GM23248 (cell line): ENCODE results near the gene ACOD1. TPM values are rescaled to one million over a fixed set of nuclear protein-coding genes. Genes with fewer than 3 reads are reported as not detected.
A peak's percentile ranks its signal among the peaks of the same experiment; 100 is the strongest.

Source experiments
- DNase-seq: peaks from one replicate; pipeline ENCODE4 v3.0.0-alpha.2; 2015
- H2AFZ ChIP-seq: fragments of 200-600 bp; sonication (generic); 2 replicates; pipeline ENCODE4 v1.6.1; 2016; ENCODE audit warnings: antibody characterized with exemption
- H3F3A ChIP-seq: fragments of 200-600 bp; sonication (generic); 2 replicates; pipeline ENCODE4 v1.6.1; 2016; ENCODE audit warnings: mild to moderate bottlenecking, antibody characterized with exemption, mixed run types; ENCODE audit not compliant: insufficient read depth
- H3K27ac ChIP-seq: fragments of 200-600 bp; sonication (generic); 2 replicates; pipeline ENCODE4 v1.5.1; 2016; ENCODE audit warnings: mild to moderate bottlenecking
- H3K27me3 ChIP-seq: fragments of 200-600 bp; sonication (generic); replicated peaks from 2 replicates; pipeline ENCODE4 v1.6.1; 2016; ENCODE audit warnings: mild to moderate bottlenecking; ENCODE audit not compliant: insufficient read depth
- H3K36me3 ChIP-seq: fragments of 200-600 bp; sonication (generic); 2 replicates; pipeline ENCODE4 v1.6.1; 2016; ENCODE audit warnings: low read depth, mild to moderate bottlenecking
- H3K4me1 ChIP-seq: fragments of 200-600 bp; sonication (generic); 2 replicates; pipeline ENCODE4 v1.6.1; 2016; ENCODE audit warnings: mild to moderate bottlenecking; ENCODE audit not compliant: insufficient read depth
- H3K4me2 ChIP-seq: fragments of 200-600 bp; sonication (generic); one replicate; pipeline ENCODE4 v1.6.1; 2016; ENCODE audit warnings: mild to moderate bottlenecking; ENCODE audit not compliant: unreplicated experiment
- H3K4me3 ChIP-seq: fragments of 200-600 bp; sonication (generic); 2 replicates; pipeline ENCODE4 v1.5.1; 2016; ENCODE audit warnings: mild to moderate bottlenecking
- H3K79me2 ChIP-seq: fragments of 200-600 bp; sonication (generic); 2 replicates; pipeline ENCODE4 v1.6.1; 2016; ENCODE audit warnings: mild to moderate bottlenecking; ENCODE audit not compliant: insufficient read depth
- H3K9ac ChIP-seq: fragments of 200-600 bp; sonication (generic); 2 replicates; pipeline ENCODE4 v1.6.1; 2016; ENCODE audit warnings: mild to moderate bottlenecking
- H3K9me2 ChIP-seq: fragments of 200-600 bp; sonication (generic); 2 replicates; pipeline ENCODE4 v1.6.1; 2016; ENCODE audit warnings: mixed run types, mild to moderate bottlenecking, moderate library complexity; ENCODE audit not compliant: insufficient read depth
- H3K9me3 ChIP-seq: fragments of 200-600 bp; sonication (generic); one replicate; pipeline ENCODE4 v1.6.1; 2017; ENCODE audit warnings: low read depth
- H4K20me1 ChIP-seq: fragments of 200-600 bp; sonication (generic); 2 replicates; pipeline ENCODE4 v1.6.0; 2016; ENCODE audit not compliant: insufficient read depth
- EZH2 ChIP-seq: fragments of 200-600 bp; sonication (generic); IDR thresholded peaks from 2 replicates; pipeline ENCODE4 v1.6.1; 2018; ENCODE audit warnings: antibody characterized with exemption, mild to moderate bottlenecking; ENCODE audit not compliant: insufficient read depth, poor library complexity, severe bottlenecking
- EZH2phosphoT487 ChIP-seq: fragments of 200-600 bp; sonication (generic); IDR thresholded peaks from 2 replicates; pipeline ENCODE4 v1.6.1; 2018; ENCODE audit warnings: antibody characterized with exemption, moderate library complexity, mild to moderate bottlenecking, low read depth; ENCODE audit not compliant: insufficient read depth
- WGBS, 2 experiments: methylation state at CpG; one replicate each; pipeline ENCODE4 v1.1.6; 2015 to 2017; ENCODE audit warnings: low lambda C conversion rate in 2 of 2, low coverage in 1 of 2; ENCODE audit errors: missing lambda C conversion rate in 2 of 2; 5-methylcytosine and 5-hydroxymethylcytosine counted together
- in situ Hi-C: fragments of 300-500 bp; cut with MboI; formaldehyde crosslinking; loops from 2 replicates; pipeline ENCODE4 v1.15.0; 2020
- polyA plus RNA-seq: library from polyadenylated mRNA; unstranded; fragments of >200 nt; fragmentation: Nextera tagmentation; extraction: Ambion mirVana; gene quantifications from 2 replicates; pipeline ENCODE4 v1.2.1, GENCODE V29; 2016
- total RNA-seq: library from RNA; depleted of rRNA; stranded (reverse); fragments of >200 nt; shearing (Covaris generic); gene quantifications from 2 replicates; pipeline ENCODE4 v1.2.3, GENCODE V29; 2014

ACOD1 gene
- total and polyA plus RNA-seq, 2 experiments from 2014 or later = not detected

DNA sequence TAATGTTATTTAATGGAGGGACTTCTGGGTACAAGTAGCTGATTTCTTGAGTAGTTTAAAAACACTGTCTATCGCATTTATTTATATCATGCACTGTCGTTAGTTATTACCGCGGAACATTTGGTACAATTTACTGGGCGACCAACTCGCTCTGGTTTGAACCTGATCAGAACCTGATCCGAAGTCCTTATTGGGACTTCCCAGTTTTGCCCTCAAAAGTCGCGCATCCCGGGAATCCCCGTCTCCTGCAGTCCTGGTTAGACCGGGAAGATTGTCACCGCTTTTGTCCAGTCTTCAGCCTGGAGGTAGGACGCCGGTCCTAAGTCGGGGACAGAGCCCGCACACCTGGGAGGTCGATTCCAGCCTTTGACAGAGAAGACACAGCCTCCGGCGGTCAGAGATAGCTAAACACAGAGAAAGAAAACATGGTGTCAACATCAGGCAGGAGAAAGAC is 44.3 kb downstream of the ACOD1 start:
- Histone ChIP-seq H3K27ac (peak overlapping the region; percentile 90), H3K27me3 (no peaks in the 10 kb centered on the region), H3K9me3 (no peaks in the 10 kb centered on the region), H3K4me3 (peak overlapping the region; percentile 87), H3K36me3 (peaks cover 5% of the 10 kb centered on the region; the same call in 1 of the 2 replicates), H2AFZ (peak overlapping the region; percentile 96), H3K4me2 (peak overlapping the region; percentile 94), H3K79me2 (peaks cover 53% of the 10 kb centered on the region), H4K20me1 (no peaks in the 10 kb centered on the region), H3K9ac (peak overlapping the region; percentile 98), H3F3A (peaks cover 15% of the 10 kb centered on the region; the same call in 1 of the 2 replicates), H3K9me2 (no peaks in the 10 kb centered on the region), H3K4me1 (peaks cover 23% of the 10 kb centered on the region)
- 4 to 5% methylated on average over 20 of the region's 20 CpGs for WGBS, 2 experiments
- in situ Hi-C loops = no loop called here
- TF ChIP-seq EZH2 (no peak), EZH2phosphoT487 (no peak)
- peak; percentile 65 for DNase-seq

DNA sequence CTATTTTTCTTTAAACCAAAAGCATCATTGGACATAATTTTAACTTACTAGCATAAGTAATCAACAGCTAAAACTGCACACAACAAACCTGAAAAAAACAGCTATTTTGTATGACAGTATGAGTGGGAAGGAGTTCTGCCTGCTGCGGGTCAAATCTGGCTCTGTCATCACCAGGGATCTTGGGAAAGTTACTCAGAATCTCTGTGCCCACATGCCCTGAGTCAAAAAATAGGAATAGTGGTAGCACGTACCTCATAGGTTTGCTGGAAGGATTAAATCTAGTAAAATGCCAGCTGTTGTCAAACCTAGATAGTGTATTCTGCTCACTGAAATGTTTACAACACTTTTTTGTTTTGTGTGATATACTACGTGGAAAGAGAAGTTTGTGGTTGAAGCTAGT is 44.7 kb downstream of the ACOD1 start:
- no peak for TF ChIP-seq EZH2phosphoT487
- TF ChIP-seq EZH2 = no peak

DNA sequence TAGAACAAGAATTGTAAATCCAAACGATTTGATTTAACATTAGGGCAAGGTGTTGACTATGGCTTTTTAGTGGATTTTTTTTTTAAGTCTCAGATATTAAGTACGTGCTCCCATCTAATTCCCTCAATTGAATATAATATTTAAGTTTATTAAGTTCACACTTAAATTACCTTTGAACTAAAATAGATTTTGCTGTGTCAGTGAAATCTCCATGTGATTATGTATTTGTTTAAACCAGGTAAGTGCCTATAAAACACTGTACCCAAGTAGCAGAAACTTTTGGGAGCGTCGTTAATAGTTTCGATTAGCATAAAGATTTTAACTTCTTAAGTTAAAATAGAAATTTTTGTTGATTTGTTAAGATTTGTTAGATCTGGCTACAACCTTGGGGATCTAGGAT is 45.2 kb downstream of the ACOD1 start:
- in situ Hi-C loops = no loop called here
- H3K4me1 ChIP-seq = peaks cover 23% of the 10 kb centered on the region

More for the DNA sequence above, 44.7 kb downstream of the ACOD1 start:
- no peaks in the 10 kb centered on the region for H4K20me1 ChIP-seq
- H3K79me2 ChIP-seq = peaks cover 58% of the 10 kb centered on the region
- peaks cover 16% of the 10 kb centered on the region; the same call in 1 of the 2 replicates for H3F3A ChIP-seq
- WGBS, 2 experiments = 5 to 7% methylated on average over 3 of the region's 3 CpGs
- peak; percentile 86 for DNase-seq
- H3K27ac ChIP-seq = peak overlapping the region; percentile 90
- peak overlapping the region; percentile 98 for H3K9ac ChIP-seq
- peaks cover 23% of the 10 kb centered on the region for H3K4me1 ChIP-seq
- peak overlapping the region; percentile 94 for H3K4me2 ChIP-seq
- H3K9me3 ChIP-seq = no peaks in the 10 kb centered on the region
- H2AFZ ChIP-seq = peak overlapping the region; percentile 96
- H3K36me3 ChIP-seq = peaks cover 8% of the 10 kb centered on the region
- no peaks in the 10 kb centered on the region for H3K9me2 ChIP-seq
- in situ Hi-C loops = no loop called here
- no peaks in the 10 kb centered on the region for H3K27me3 ChIP-seq
- peak overlapping the region; percentile 87 for H3K4me3 ChIP-seq

DNA sequence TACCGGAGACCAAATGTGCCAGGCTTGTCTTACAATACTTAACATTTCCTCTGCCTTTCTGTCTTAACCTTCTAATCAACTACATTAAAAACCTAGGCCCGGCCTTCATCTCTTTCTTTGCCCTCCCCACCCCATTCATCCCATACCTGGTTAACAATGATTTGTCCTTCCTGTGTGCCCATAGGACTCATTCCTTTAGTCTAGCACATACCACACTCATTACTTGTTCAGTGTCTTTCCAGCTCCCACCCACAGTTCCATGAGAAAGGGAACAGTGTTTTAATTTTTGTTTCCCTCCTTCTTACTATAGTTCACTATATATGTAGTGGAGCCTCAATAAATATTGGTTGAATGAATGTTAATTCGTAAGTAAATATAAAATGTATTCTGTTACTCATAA is 46.0 kb downstream of the ACOD1 start:
- peaks cover 19% of the 10 kb centered on the region for H3K36me3 ChIP-seq
- H2AFZ ChIP-seq = no peak overlapping the region
- H3K27ac ChIP-seq = peak overlapping the region; percentile 90; the same call in 1 of the 2 replicates
- peaks cover 58% of the 10 kb centered on the region for H3K79me2 ChIP-seq
- H3K9me3 ChIP-seq = no peaks in the 10 kb centered on the region
- WGBS, 2 experiments = 96 to 98% methylated on average over 3 of the region's 3 CpGs
- peaks cover 24% of the 10 kb centered on the region; the same call in 1 of the 2 replicates for H3F3A ChIP-seq
- no peak overlapping the region for H3K9ac ChIP-seq
- no peaks in the 10 kb centered on the region for H3K9me2 ChIP-seq
- DNase-seq = peak; percentile 51
- TF ChIP-seq EZH2phosphoT487 (no peak), EZH2 (no peak)
- peak overlapping the region; percentile 94 for H3K4me2 ChIP-seq
- peak overlapping the region; percentile 25; the same call in 1 of the 2 replicates for H3K4me3 ChIP-seq
- peaks cover 23% of the 10 kb centered on the region for H3K4me1 ChIP-seq
- H4K20me1 ChIP-seq = no peaks in the 10 kb centered on the region
- H3K27me3 ChIP-seq = no peaks in the 10 kb centered on the region
- in situ Hi-C loops = no loop called here

More for the DNA sequence above, 45.2 kb downstream of the ACOD1 start:
- Histone ChIP-seq H3K79me2 (peaks cover 58% of the 10 kb centered on the region), H3K9me3 (no peaks in the 10 kb centered on the region), H2AFZ (no peak overlapping the region), H3K9ac (peak overlapping the region; percentile 98), H3K4me2 (peak overlapping the region; percentile 94), H3F3A (peaks cover 20% of the 10 kb centered on the region; the same call in 1 of the 2 replicates), H3K27me3 (no peaks in the 10 kb centered on the region), H4K20me1 (no peaks in the 10 kb centered on the region), H3K4me3 (peak overlapping the region; percentile 87), H3K9me2 (no peaks in the 10 kb centered on the region), H3K36me3 (peaks cover 12% of the 10 kb centered on the region), H3K27ac (peak overlapping the region; percentile 90)
- no peak for TF ChIP-seq EZH2
- TF ChIP-seq EZH2phosphoT487 = no peak
- DNase-seq = no peak
- WGBS, 2 experiments = 84 to 88% methylated on average over 5 of the region's 5 CpGs
